WTC11 (cell line): ENCODE measurements around the gene TTLL5. TPM values are rescaled to one million over a fixed set of nuclear protein-coding genes. Genes with fewer than 3 reads are reported as not detected.

Source experiments
- ATAC-seq: fragments of 200-7000 bp; cut with Tn5 transposase; 2 replicates; pipeline ENCODE4 v1.10.0; 2021; ENCODE audit warnings: mild to moderate bottlenecking, moderate library complexity
- CTCF ChIA-PET: fragments of 300-600 bp; sonication (Branson Sonifier 250); formaldehyde crosslinking; loops from one replicate; lab custom pipeline; 2021; ENCODE audit warnings: antibody characterized with exemption; lab: Charles Lee
- POLR2A ChIA-PET: fragments of 350-600 bp; sonication (Branson Sonifier 250); formaldehyde crosslinking; loops from one replicate; lab custom pipeline; 2021; ENCODE audit warnings: antibody characterized with exemption; lab: Charles Lee
- DNase-seq: peaks from one replicate; pipeline ENCODE4 v3.0.0; 2021; ENCODE audit warnings: low spot score
- H3K27ac Mint-ChIP-seq: 2 replicates; pipeline ENCODE4 v1.8.0; 2021; ENCODE audit warnings: mixed read lengths
- H3K27me3 Mint-ChIP-seq: 2 replicates; pipeline ENCODE4 v1.8.0; 2021; ENCODE audit warnings: low read depth, mild to moderate bottlenecking, moderate library complexity, mixed read lengths
- H3K36me3 Mint-ChIP-seq: 2 replicates; pipeline ENCODE4 v1.8.0; 2021; ENCODE audit warnings: mixed read lengths
- H3K4me1 Mint-ChIP-seq: 2 replicates; pipeline ENCODE4 v1.8.0; 2022; ENCODE audit warnings: mixed read lengths
- H3K4me3 Mint-ChIP-seq: 2 replicates; pipeline ENCODE4 v1.8.0; 2021; ENCODE audit warnings: mild to moderate bottlenecking, moderate library complexity, mixed read lengths
- H3K9me3 Mint-ChIP-seq: 2 replicates; pipeline ENCODE4 v1.8.0; 2021; ENCODE audit warnings: mixed read lengths
- FOXJ3 ChIP-seq: sonication (generic); formaldehyde crosslinking; IDR thresholded peaks from 2 replicates; pipeline ENCODE4 v1.9.0; 2021; ENCODE audit warnings: missing genetic modification reagents, mild to moderate bottlenecking, borderline replicate concordance
- FOXK1 ChIP-seq: sonication (generic); formaldehyde crosslinking; IDR thresholded peaks from 2 replicates; pipeline ENCODE4 v1.8.0; 2022; ENCODE audit warnings: mild to moderate bottlenecking, moderate library complexity, missing genetic modification reagents
- FOXP1 ChIP-seq: sonication (generic); formaldehyde crosslinking; IDR thresholded peaks from 2 replicates; pipeline ENCODE4 v1.8.0; 2022; ENCODE audit warnings: missing genetic modification reagents, mild to moderate bottlenecking, moderate library complexity, borderline replicate concordance
- KAT7 ChIP-seq: sonication (generic); formaldehyde crosslinking; IDR thresholded peaks from 2 replicates; pipeline ENCODE4 v1.8.1; 2023; ENCODE audit warnings: missing genetic modification reagents, mild to moderate bottlenecking, borderline replicate concordance
- NR3C1 ChIP-seq: sonication (generic); formaldehyde crosslinking; conservative IDR thresholded peaks from 2 replicates; pipeline ENCODE4 v1.8.1; 2023; ENCODE audit warnings: low read depth, mild to moderate bottlenecking, missing genetic modification reagents
- SP1 ChIP-seq: sonication (generic); formaldehyde crosslinking; conservative IDR thresholded peaks from 2 replicates; pipeline ENCODE4 v1.8.1; 2022; ENCODE audit warnings: missing genetic modification reagents
- TCF7 ChIP-seq: sonication (generic); formaldehyde crosslinking; IDR thresholded peaks from 2 replicates; pipeline ENCODE4 v1.8.0; 2022; ENCODE audit warnings: mild to moderate bottlenecking, low read depth, missing genetic modification reagents, moderate library complexity
- TEAD1 ChIP-seq: sonication (generic); formaldehyde crosslinking; IDR thresholded peaks from 2 replicates; pipeline ENCODE4 v1.8.0; 2022; ENCODE audit warnings: mild to moderate bottlenecking, missing genetic modification reagents
- TEAD4 ChIP-seq: sonication (generic); formaldehyde crosslinking; IDR thresholded peaks from 2 replicates; pipeline ENCODE4 v1.8.0; 2022; ENCODE audit warnings: mild to moderate bottlenecking, missing genetic modification reagents
- ZNF263 ChIP-seq: sonication (generic); formaldehyde crosslinking; IDR thresholded peaks from 2 replicates; pipeline ENCODE4 v1.8.1; 2022; ENCODE audit warnings: low read depth, mild to moderate bottlenecking, moderate library complexity, missing genetic modification reagents
- ZNF671 ChIP-seq: fragments of 250-450 bp; sonication (Bioruptor Pico); IDR thresholded peaks from 2 replicates; pipeline ENCODE4 v1.8.0; 2021; ENCODE audit warnings: mild to moderate bottlenecking
- total RNA-seq: library from RNA; stranded (reverse); gene quantifications from 3 replicates; pipeline ENCODE4 v1.2.3, GENCODE V29; 2021
- TF ChIP-seq, protein P1 (sequence below): sonication (generic); formaldehyde crosslinking; IDR thresholded peaks from 2 replicates; pipeline ENCODE4 v1.8.0; 2023; ENCODE audit warnings: missing genetic modification reagents
- TF ChIP-seq, protein P2 (sequence below): sonication (generic); formaldehyde crosslinking; conservative IDR thresholded peaks from 2 replicates; pipeline ENCODE4 v1.8.1; 2023; ENCODE audit warnings: mild to moderate bottlenecking, low read depth, missing genetic modification reagents, moderate library complexity
- TF ChIP-seq, protein P3 (sequence below): sonication (generic); formaldehyde crosslinking; IDR thresholded peaks from 2 replicates; pipeline ENCODE4 v1.8.1; 2022; ENCODE audit warnings: mild to moderate bottlenecking, missing genetic modification reagents, moderate library complexity, borderline replicate concordance
- TF ChIP-seq, protein P4 (sequence below): sonication (generic); formaldehyde crosslinking; IDR thresholded peaks from 2 replicates; pipeline ENCODE4 v1.8.1; 2023; ENCODE audit warnings: mild to moderate bottlenecking, missing genetic modification reagents, moderate library complexity
- TF ChIP-seq, protein P5 (sequence below): fragments of 250-450 bp; sonication (Bioruptor Pico); IDR thresholded peaks from 2 replicates; pipeline ENCODE4 v1.9.0; 2021; ENCODE audit warnings: moderate library complexity, mild to moderate bottlenecking, inconsistent platforms, borderline replicate concordance
- TF ChIP-seq, protein P6 (sequence below): sonication (generic); formaldehyde crosslinking; IDR thresholded peaks from 2 replicates; pipeline ENCODE4 v1.8.1; 2023; ENCODE audit warnings: mild to moderate bottlenecking, missing genetic modification reagents
- TF ChIP-seq, protein P7 (sequence below): sonication (generic); formaldehyde crosslinking; conservative IDR thresholded peaks from 2 replicates; pipeline ENCODE4 v1.8.1; 2022; ENCODE audit warnings: mild to moderate bottlenecking, missing genetic modification reagents
- TF ChIP-seq, protein P8 (sequence below): fragments of 250-450 bp; sonication (Bioruptor Pico); IDR thresholded peaks from 2 replicates; pipeline ENCODE4 v1.9.0; 2021; ENCODE audit warnings: mild to moderate bottlenecking

The TTLL5 gene
- total RNA-seq, 1 experiment from 2014 or later = 39.6 TPM

DNA sequence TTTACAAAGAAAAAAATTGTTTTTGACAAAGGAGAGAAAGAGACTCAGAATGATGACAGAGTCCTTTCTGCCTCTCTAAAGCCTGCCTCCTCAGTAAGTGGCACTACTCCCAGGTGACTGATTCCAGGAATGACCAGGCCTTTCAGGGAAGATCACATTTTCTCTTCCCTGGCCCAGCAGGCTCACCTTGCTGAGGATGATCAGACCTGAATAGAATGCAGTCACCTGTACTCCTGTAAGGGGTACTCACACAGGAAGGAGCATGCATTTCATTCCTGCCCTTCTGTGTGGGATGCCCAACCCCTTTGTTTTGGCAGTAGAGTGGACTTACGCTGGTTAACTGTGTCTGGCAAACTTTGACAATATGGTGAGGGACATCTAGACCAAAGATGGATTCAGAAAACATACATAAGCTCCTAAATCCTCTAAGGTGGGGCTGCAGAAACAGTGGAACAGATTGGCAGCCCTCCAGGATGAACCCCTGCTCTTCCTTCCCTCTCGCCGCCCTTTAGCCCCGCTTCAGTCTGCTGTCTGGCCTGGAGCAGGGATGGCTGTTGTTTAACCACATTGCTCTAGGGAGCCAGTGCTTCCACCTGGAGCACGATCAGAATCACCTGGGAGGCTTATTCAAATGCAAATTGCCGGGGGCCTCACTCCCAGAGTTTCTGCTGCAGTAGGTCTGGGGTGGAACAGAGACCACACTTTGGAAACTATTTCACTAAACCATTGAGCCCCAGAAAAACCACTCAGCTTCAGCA, 30.2 kb upstream of the TTLL5 start:
- CTCF ChIA-PET = interaction anchor here (1.1 to 1.7 kb wide), 5 partner anchors 23 to 112 kb away, joined by 3 to 15 read pairs (median 4); partner anchors contain the start of genes ERG28, FLVCR2 and TTLL5

More for the DNA sequence above, 30.2 kb upstream of the TTLL5 start:
- ATAC-seq (peak; percentile 88), DNase-seq (peak; percentile 77)
- TF ChIP-seq, protein P1, sequence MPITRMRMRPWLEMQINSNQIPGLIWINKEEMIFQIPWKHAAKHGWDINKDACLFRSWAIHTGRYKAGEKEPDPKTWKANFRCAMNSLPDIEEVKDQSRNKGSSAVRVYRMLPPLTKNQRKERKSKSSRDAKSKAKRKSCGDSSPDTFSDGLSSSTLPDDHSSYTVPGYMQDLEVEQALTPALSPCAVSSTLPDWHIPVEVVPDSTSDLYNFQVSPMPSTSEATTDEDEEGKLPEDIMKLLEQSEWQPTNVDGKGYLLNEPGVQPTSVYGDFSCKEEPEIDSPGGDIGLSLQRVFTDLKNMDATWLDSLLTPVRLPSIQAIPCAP (CRISPR knock-in tag) = no peak
- TF ChIP-seq, protein P2, sequence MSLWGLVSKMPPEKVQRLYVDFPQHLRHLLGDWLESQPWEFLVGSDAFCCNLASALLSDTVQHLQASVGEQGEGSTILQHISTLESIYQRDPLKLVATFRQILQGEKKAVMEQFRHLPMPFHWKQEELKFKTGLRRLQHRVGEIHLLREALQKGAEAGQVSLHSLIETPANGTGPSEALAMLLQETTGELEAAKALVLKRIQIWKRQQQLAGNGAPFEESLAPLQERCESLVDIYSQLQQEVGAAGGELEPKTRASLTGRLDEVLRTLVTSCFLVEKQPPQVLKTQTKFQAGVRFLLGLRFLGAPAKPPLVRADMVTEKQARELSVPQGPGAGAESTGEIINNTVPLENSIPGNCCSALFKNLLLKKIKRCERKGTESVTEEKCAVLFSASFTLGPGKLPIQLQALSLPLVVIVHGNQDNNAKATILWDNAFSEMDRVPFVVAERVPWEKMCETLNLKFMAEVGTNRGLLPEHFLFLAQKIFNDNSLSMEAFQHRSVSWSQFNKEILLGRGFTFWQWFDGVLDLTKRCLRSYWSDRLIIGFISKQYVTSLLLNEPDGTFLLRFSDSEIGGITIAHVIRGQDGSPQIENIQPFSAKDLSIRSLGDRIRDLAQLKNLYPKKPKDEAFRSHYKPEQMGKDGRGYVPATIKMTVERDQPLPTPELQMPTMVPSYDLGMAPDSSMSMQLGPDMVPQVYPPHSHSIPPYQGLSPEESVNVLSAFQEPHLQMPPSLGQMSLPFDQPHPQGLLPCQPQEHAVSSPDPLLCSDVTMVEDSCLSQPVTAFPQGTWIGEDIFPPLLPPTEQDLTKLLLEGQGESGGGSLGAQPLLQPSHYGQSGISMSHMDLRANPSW (CRISPR knock-in tag) = no peak
- TF ChIP-seq ZNF263 (peak; percentile 73; the same call in 1 of the 2 replicates), FOXK1 (CRISPR knock-in tag) (0 out of 2 replicates have a peak, but pooled peaks have one; percentile 56), TCF7 (CRISPR knock-in tag) (no peak), KAT7 (0 out of 2 replicates have a peak, but pooled peaks have one; percentile 44), FOXJ3 (CRISPR knock-in tag) (no peak), FOXP1 (CRISPR knock-in tag) (no peak), ZNF671 (CRISPR knock-in tag) (no peak), TEAD4 (CRISPR knock-in tag) (no peak), NR3C1 (CRISPR knock-in tag) (no peak), TEAD1 (no peak), SP1 (CRISPR knock-in tag) (peak; percentile 44; the same call in 1 of the 2 replicates)
- TF ChIP-seq, protein P3, sequence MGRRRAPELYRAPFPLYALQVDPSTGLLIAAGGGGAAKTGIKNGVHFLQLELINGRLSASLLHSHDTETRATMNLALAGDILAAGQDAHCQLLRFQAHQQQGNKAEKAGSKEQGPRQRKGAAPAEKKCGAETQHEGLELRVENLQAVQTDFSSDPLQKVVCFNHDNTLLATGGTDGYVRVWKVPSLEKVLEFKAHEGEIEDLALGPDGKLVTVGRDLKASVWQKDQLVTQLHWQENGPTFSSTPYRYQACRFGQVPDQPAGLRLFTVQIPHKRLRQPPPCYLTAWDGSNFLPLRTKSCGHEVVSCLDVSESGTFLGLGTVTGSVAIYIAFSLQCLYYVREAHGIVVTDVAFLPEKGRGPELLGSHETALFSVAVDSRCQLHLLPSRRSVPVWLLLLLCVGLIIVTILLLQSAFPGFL (CRISPR knock-in tag) = no peak
- TF ChIP-seq, protein P4, sequence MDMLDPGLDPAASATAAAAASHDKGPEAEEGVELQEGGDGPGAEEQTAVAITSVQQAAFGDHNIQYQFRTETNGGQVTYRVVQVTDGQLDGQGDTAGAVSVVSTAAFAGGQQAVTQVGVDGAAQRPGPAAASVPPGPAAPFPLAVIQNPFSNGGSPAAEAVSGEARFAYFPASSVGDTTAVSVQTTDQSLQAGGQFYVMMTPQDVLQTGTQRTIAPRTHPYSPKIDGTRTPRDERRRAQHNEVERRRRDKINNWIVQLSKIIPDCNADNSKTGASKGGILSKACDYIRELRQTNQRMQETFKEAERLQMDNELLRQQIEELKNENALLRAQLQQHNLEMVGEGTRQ (CRISPR knock-in tag) = 0 out of 2 replicates have a peak, but pooled peaks have one; percentile 13
- TF ChIP-seq, protein P5, sequence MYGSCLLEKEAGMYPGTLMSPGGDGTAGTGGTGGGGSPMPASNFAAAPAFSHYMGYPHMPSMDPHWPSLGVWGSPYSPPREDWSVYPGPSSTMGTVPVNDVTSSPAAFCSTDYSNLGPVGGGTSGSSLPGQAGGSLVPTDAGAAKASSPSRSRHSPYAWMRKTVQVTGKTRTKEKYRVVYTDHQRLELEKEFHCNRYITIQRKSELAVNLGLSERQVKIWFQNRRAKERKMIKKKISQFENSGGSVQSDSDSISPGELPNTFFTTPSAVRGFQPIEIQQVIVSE (CRISPR knock-in tag) = no peak
- TF ChIP-seq, protein P6, sequence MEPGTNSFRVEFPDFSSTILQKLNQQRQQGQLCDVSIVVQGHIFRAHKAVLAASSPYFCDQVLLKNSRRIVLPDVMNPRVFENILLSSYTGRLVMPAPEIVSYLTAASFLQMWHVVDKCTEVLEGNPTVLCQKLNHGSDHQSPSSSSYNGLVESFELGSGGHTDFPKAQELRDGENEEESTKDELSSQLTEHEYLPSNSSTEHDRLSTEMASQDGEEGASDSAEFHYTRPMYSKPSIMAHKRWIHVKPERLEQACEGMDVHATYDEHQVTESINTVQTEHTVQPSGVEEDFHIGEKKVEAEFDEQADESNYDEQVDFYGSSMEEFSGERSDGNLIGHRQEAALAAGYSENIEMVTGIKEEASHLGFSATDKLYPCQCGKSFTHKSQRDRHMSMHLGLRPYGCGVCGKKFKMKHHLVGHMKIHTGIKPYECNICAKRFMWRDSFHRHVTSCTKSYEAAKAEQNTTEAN (CRISPR knock-in tag) = no peak
- TF ChIP-seq, protein P7, sequence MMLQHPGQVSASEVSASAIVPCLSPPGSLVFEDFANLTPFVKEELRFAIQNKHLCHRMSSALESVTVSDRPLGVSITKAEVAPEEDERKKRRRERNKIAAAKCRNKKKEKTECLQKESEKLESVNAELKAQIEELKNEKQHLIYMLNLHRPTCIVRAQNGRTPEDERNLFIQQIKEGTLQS (CRISPR knock-in tag) = no peak
- TF ChIP-seq, protein P8, sequence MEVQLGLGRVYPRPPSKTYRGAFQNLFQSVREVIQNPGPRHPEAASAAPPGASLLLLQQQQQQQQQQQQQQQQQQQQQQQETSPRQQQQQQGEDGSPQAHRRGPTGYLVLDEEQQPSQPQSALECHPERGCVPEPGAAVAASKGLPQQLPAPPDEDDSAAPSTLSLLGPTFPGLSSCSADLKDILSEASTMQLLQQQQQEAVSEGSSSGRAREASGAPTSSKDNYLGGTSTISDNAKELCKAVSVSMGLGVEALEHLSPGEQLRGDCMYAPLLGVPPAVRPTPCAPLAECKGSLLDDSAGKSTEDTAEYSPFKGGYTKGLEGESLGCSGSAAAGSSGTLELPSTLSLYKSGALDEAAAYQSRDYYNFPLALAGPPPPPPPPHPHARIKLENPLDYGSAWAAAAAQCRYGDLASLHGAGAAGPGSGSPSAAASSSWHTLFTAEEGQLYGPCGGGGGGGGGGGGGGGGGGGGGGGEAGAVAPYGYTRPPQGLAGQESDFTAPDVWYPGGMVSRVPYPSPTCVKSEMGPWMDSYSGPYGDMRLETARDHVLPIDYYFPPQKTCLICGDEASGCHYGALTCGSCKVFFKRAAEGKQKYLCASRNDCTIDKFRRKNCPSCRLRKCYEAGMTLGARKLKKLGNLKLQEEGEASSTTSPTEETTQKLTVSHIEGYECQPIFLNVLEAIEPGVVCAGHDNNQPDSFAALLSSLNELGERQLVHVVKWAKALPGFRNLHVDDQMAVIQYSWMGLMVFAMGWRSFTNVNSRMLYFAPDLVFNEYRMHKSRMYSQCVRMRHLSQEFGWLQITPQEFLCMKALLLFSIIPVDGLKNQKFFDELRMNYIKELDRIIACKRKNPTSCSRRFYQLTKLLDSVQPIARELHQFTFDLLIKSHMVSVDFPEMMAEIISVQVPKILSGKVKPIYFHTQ (CRISPR knock-in tag) = no peak
- Mint-ChIP-seq H3K27ac (peak overlapping the region; percentile 99), H3K4me3 (peak overlapping the region; percentile 59), H3K27me3 (no peaks in the 10 kb centered on the region), H3K36me3 (peaks cover 4% of the 10 kb centered on the region; the same call in 1 of the 2 replicates), H3K9me3 (no peaks in the 10 kb centered on the region), H3K4me1 (peaks cover 58% of the 10 kb centered on the region)
- POLR2A ChIA-PET = interaction anchor here (1.0 kb wide), 1 partner anchor 30 kb away, joined by 6 read pairs; the partner anchor contains the start of genes ERG28 and TTLL5
